Subcutaneous abdominal adipose tissue (tissue), 5 donors: ENCODE measurements around the gene PRKCI.

Experiments
- H3K27ac ChIP-seq: one replicate; pipeline ENCODE4 v1.7.0; 2013; ENCODE audit warnings: low read depth, mild to moderate bottlenecking, inconsistent platforms, low read length, moderate library complexity
- H3K27me3 ChIP-seq, 5 donors: one replicate each; pipeline ENCODE4 v1.7.0; 2013; ENCODE audit warnings: low read length in 5 of 5, inconsistent platforms in 1 of 5; ENCODE audit not compliant: control insufficient read depth in 5 of 5, insufficient read depth in 4 of 5
- H3K36me3 ChIP-seq, 5 donors: one replicate each; pipeline ENCODE4 v1.7.0; 2013; ENCODE audit warnings: low read length in 5 of 5; ENCODE audit not compliant: control insufficient read depth in 5 of 5, insufficient read depth in 5 of 5
- H3K4me1 ChIP-seq, 5 donors: one replicate each; pipeline ENCODE4 v1.7.0; 2013; ENCODE audit warnings: low read length in 5 of 5, mild to moderate bottlenecking in 3 of 5, moderate library complexity in 1 of 5; ENCODE audit not compliant: control insufficient read depth in 5 of 5, insufficient read depth in 5 of 5
- H3K4me3 ChIP-seq, 5 donors: one replicate each; pipeline ENCODE4 v1.7.0; 2013; ENCODE audit warnings: low read length in 5 of 5, low read depth in 1 of 5
- H3K9ac ChIP-seq, 5 donors: one replicate each; pipeline ENCODE4 v1.7.0; 2013; ENCODE audit warnings: low read length in 5 of 5, mild to moderate bottlenecking in 4 of 5, moderate library complexity in 3 of 5
- H3K9me3 ChIP-seq, 5 donors: one replicate each; pipeline ENCODE4 v1.7.0; 2013; ENCODE audit warnings: low read length in 5 of 5; ENCODE audit not compliant: control insufficient read depth in 5 of 5
- donor health status: healthy.
- donor health status: healthy.
- donor health status: healthy.
- donor health status: healthy.
- donor health status: healthy.

The PRKCI gene

GRCh38 chr3:170220871-170221270 lies 1.4 kb upstream of the PRKCI start:
- Histone ChIP-seq H3K4me3 (no peak overlapping the region), H3K9ac (no peak overlapping the region), H3K9me3 (no peaks in the 10 kb centered on the region), H3K4me1 (peaks cover 0 to 17% (median 11%) of the 10 kb centered on the region in 5 donors), H3K36me3 (no peaks in the 10 kb centered on the region), H3K27ac (no peak overlapping the region), H3K27me3 (no peaks in the 10 kb centered on the region)

GRCh38 chr3:170222647-170223541 lies 670 bp downstream of the PRKCI start:
- H3K4me1 ChIP-seq, result peaks cover 0 to 17% (median 11%) of the 10 kb centered on the region in 5 donors
- H3K27ac ChIP-seq, result peak overlapping the region; percentile 74
- peak overlapping the region; percentile 0 to 95 (median 88) for H3K9ac ChIP-seq
- no peaks in the 10 kb centered on the region for H3K27me3 ChIP-seq
- peak overlapping the region; percentile 83 to 84 (median 84) for H3K4me3 ChIP-seq
- H3K36me3 ChIP-seq, result no peaks in the 10 kb centered on the region
- H3K9me3 ChIP-seq, result no peaks in the 10 kb centered on the region

- H3K36me3 ChIP-seq, result no peaks in the 10 kb centered on the region
- H3K9me3 ChIP-seq, result no peaks in the 10 kb centered on the region
- no peaks in the 10 kb centered on the region for H3K27me3 ChIP-seq
- no peak overlapping the region for H3K27ac ChIP-seq
- no peak overlapping the region for H3K9ac ChIP-seq
- H3K4me3 ChIP-seq, result no peak overlapping the region
- H3K4me1 ChIP-seq, result peaks cover 0 to 17% (median 11%) of the 10 kb centered on the region in 5 donors
These were observed 2.9 kb downstream of the PRKCI start for GRCh38 chr3:170225166-170225565.

GRCh38 chr3:170226426-170226960 lies 4.3 kb downstream of the PRKCI start:
- H3K27me3 ChIP-seq, result no peaks in the 10 kb centered on the region
- no peak overlapping the region for H3K27ac ChIP-seq
- H3K9me3 ChIP-seq, result no peaks in the 10 kb centered on the region
- H3K36me3 ChIP-seq, result no peaks in the 10 kb centered on the region
- H3K4me1 ChIP-seq, result peaks cover 0 to 16% (median 11%) of the 10 kb centered on the region in 5 donors
- H3K4me3 ChIP-seq, result no peak overlapping the region
- no peak overlapping the region for H3K9ac ChIP-seq

- H3K9me3 ChIP-seq, result no peaks in the 10 kb centered on the region
- peaks cover 0 to 7% (median 5%) of the 10 kb centered on the region in 5 donors for H3K4me1 ChIP-seq
- H3K4me3 ChIP-seq, result no peak overlapping the region
- peaks cover 0 to 2% (median 0%) of the 10 kb centered on the region in 5 donors for H3K36me3 ChIP-seq
- no peak overlapping the region for H3K9ac ChIP-seq
- no peak overlapping the region for H3K27ac ChIP-seq
- H3K27me3 ChIP-seq, result no peaks in the 10 kb centered on the region
These were observed 6.0 kb downstream of the PRKCI start for GRCh38 chr3:170228093-170228766.

- H3K27me3 ChIP-seq, result no peaks in the 10 kb centered on the region
- peaks cover 5 to 14% (median 8%) of the 10 kb centered on the region in 5 donors for H3K36me3 ChIP-seq
- no peaks in the 10 kb centered on the region for H3K9me3 ChIP-seq
- H3K4me3 ChIP-seq, result no peak overlapping the region
- no peak overlapping the region for H3K27ac ChIP-seq
- no peak overlapping the region for H3K9ac ChIP-seq
- peaks cover 0 to 5% (median 0%) of the 10 kb centered on the region in 5 donors for H3K4me1 ChIP-seq
These were observed 10.0 kb downstream of the PRKCI start for GRCh38 chr3:170232266-170232665.

GRCh38 chr3:170233530-170233929 lies 11.3 kb downstream of the PRKCI start:
- Histone ChIP-seq H3K4me1 (peaks cover 0 to 5% (median 0%) of the 10 kb centered on the region in 5 donors), H3K9me3 (no peaks in the 10 kb centered on the region), H3K36me3 (peaks cover 5 to 14% (median 8%) of the 10 kb centered on the region in 5 donors), H3K27ac (no peak overlapping the region), H3K27me3 (no peaks in the 10 kb centered on the region), H3K4me3 (no peak overlapping the region), H3K9ac (no peak overlapping the region)

- peaks cover 5 to 19% (median 10%) of the 10 kb centered on the region in 5 donors for H3K36me3 ChIP-seq
- no peak overlapping the region for H3K27ac ChIP-seq
- no peaks in the 10 kb centered on the region for H3K9me3 ChIP-seq
- H3K4me3 ChIP-seq, result no peak overlapping the region
- no peaks in the 10 kb centered on the region for H3K4me1 ChIP-seq
- H3K27me3 ChIP-seq, result no peaks in the 10 kb centered on the region
- H3K9ac ChIP-seq, result no peak overlapping the region
These were observed 17.9 kb downstream of the PRKCI start for GRCh38 chr3:170240142-170240541.

GRCh38 chr3:170240671-170241070 lies 18.4 kb downstream of the PRKCI start:
- Histone ChIP-seq H3K9me3 (no peaks in the 10 kb centered on the region), H3K4me3 (no peak overlapping the region), H3K27ac (no peak overlapping the region), H3K27me3 (no peaks in the 10 kb centered on the region), H3K4me1 (no peaks in the 10 kb centered on the region), H3K36me3 (peaks cover 5 to 19% (median 12%) of the 10 kb centered on the region in 5 donors), H3K9ac (no peak overlapping the region)

GRCh38 chr3:170244576-170244975 lies 22.4 kb downstream of the PRKCI start:
- peaks cover 2 to 7% (median 4%) of the 10 kb centered on the region in 5 donors for H3K36me3 ChIP-seq
- H3K27ac ChIP-seq, result no peak overlapping the region
- no peak overlapping the region for H3K9ac ChIP-seq
- no peaks in the 10 kb centered on the region for H3K9me3 ChIP-seq
- no peaks in the 10 kb centered on the region for H3K27me3 ChIP-seq
- no peaks in the 10 kb centered on the region for H3K4me1 ChIP-seq
- H3K4me3 ChIP-seq, result no peak overlapping the region
